ENCODE results near the gene GFRA1. TPM values are rescaled to one million over a fixed set of nuclear protein-coding genes. Genes with fewer than 3 reads are reported as not detected.

The GFRA1 gene
- total and polyA plus RNA-seq, 2 donors (not counting 1 experiment from before 2014, with no cell fraction given): not detected

DNA sequence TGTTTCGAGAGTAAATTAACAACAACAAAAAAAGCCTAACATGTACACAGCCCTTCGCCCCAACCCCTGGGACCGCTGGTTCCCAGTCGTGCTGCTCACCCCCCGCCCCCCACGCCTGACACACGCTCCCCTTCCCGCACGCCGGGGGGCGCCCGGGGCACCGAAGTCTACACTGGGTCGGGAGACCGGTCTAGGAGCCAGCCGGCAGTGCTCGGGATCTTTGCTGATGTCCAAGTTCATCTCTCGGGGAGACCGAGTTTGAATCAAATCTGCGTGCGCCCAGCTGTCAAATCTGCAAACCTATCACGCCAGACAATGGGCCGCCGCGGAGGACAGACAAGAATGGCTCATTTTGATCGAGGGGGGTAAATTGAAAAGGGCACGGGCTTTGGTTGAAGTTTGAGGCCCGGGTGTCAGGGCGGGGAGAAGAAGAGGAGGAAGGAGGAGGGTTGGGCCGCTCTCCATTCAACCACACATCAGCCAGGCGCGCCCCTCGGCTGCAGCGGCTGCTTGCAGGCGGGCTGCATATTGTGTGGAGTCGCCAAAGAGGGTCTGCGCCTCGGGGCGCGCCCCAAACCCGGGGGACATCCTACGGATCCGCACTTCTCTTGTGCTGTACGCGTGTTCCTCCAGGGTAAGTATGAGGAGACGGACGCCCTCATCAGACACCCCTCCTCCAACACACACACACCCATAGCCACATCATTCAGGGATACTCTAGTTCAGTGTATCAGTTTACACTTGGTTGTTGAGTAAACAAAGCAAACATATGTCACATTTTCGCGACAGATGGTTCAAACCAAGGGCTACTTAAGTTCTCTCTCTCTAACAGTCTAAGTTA lies 1.3 kb upstream of the GFRA1 start:
- DNase-seq (no peak), ATAC-seq (ENCODE audit: low read depth) (no peak)
- no peaks in the 10 kb centered on the region for H4K20me1 ChIP-seq (ENCODE audit: control insufficient read depth, insufficient read depth, low read length, poor library complexity, severe bottlenecking)
- H3K9me3 ChIP-seq (ENCODE audit: control extremely low read depth in 1 of 3, control insufficient read depth in 2 of 3, insufficient read depth in 1 of 3, low read length in 2 of 3): peaks cover 0 to 11% (median 0%) of the 10 kb centered on the region in 3 donors
- no peak overlapping the region for H3K4me3 ChIP-seq (ENCODE audit: control extremely low read depth in 1 of 5, extremely low read depth in 1 of 5, insufficient read depth in 1 of 5, low read depth in 2 of 5, low read length in 4 of 5)
- H3K4me1 ChIP-seq (ENCODE audit: control insufficient read depth in 2 of 2, insufficient read depth in 2 of 2, low read length in 2 of 2): peaks cover 0 to 7% of the 10 kb centered on the region in 2 donors
- Mint-ChIP-seq H3K4me1 (peaks cover 9% of the 10 kb centered on the region), H3K4me3 (no peak overlapping the region), H3K27me3 (peaks cover 48% of the 10 kb centered on the region), H3K9me3 (ENCODE audit: insufficient read depth) (no peaks in the 10 kb centered on the region), H3K27ac (no peak overlapping the region)
- no peak overlapping the region for H3K27ac ChIP-seq (ENCODE audit: low read length in 2 of 2)
- intact Hi-C loops (cut with micrococcal nuclease): no loop called here
- 3% methylated on average over 32 of the region's 49 CpGs for WGBS (ENCODE audit: insufficient coverage)
- ChIA-PET POLR2A (no interaction called here), CTCF (no interaction called here)
- H3K4me2 ChIP-seq (replicated peaks; ENCODE audit: low read depth, low read length, poor library complexity, severe bottlenecking): no peak overlapping the region
- H3K36me3 ChIP-seq (replicated peaks in 1 of 2; ENCODE audit: control extremely low read depth in 1 of 2, control insufficient read depth in 1 of 2, extremely low read depth in 1 of 2, insufficient read depth in 2 of 2, low read length in 1 of 2): no peaks in the 10 kb centered on the region
- no peak overlapping the region for H3K9ac ChIP-seq (ENCODE audit: low read length)
- H2AFZ ChIP-seq (ENCODE audit: insufficient read depth, low read depth, low read length, poor library complexity, severe bottlenecking): peak overlapping the region; percentile 22
- no peak for TF ChIP-seq EZH2 (IDR thresholded peaks at IDR 0.05; ENCODE audit: borderline replicate concordance, insufficient read depth, low read depth, low read length, poor library complexity, severe bottlenecking)
- TF ChIP-seq, protein P1, sequence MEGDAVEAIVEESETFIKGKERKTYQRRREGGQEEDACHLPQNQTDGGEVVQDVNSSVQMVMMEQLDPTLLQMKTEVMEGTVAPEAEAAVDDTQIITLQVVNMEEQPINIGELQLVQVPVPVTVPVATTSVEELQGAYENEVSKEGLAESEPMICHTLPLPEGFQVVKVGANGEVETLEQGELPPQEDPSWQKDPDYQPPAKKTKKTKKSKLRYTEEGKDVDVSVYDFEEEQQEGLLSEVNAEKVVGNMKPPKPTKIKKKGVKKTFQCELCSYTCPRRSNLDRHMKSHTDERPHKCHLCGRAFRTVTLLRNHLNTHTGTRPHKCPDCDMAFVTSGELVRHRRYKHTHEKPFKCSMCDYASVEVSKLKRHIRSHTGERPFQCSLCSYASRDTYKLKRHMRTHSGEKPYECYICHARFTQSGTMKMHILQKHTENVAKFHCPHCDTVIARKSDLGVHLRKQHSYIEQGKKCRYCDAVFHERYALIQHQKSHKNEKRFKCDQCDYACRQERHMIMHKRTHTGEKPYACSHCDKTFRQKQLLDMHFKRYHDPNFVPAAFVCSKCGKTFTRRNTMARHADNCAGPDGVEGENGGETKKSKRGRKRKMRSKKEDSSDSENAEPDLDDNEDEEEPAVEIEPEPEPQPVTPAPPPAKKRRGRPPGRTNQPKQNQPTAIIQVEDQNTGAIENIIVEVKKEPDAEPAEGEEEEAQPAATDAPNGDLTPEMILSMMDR (IDR thresholded peaks at IDR 0.05): no peak
- no peaks in the 10 kb centered on the region for H3K79me2 ChIP-seq (ENCODE audit: control insufficient read depth, insufficient read depth, low read length)
- peaks cover 0 to 41% (median 14%) of the 10 kb centered on the region in 4 experiments for H3K27me3 ChIP-seq (replicated peaks in 1 of 4; ENCODE audit: control extremely low read depth in 1 of 4, control insufficient read depth in 3 of 4, insufficient read depth in 4 of 4, low read length in 3 of 4)

Measured in B cell (primary cell).